Smooth muscle cell (in vitro differentiated cells): Measurements from ENCODE around the gene TNS1. TPM values are rescaled to one million over a fixed set of nuclear protein-coding genes. Genes with fewer than 3 reads are reported as not detected.

ENCODE experiments used
- DNase-seq: peaks from one replicate; lab custom pipeline; 2025; ENCODE audit not compliant: unreplicated experiment; lab: John Stamatoyannopoulos, UW
- H2AFZ ChIP-seq: fragments of 200-600 bp; sonication (generic); 2 replicates; pipeline ENCODE4 v1.6.0; 2016; ENCODE audit warnings: antibody characterized with exemption, low read depth, mild to moderate bottlenecking
- H3F3A ChIP-seq: fragments of 200-600 bp; sonication (generic); 2 replicates; pipeline ENCODE4 v1.6.0; 2017; ENCODE audit warnings: antibody characterized with exemption, low read depth
- H3K27ac ChIP-seq: fragments of 200-600 bp; sonication (generic); 2 replicates; pipeline ENCODE4 v1.5.1; 2016; ENCODE audit warnings: low read depth, mild to moderate bottlenecking
- H3K27me3 ChIP-seq: fragments of 200-600 bp; sonication (generic); 2 replicates; pipeline ENCODE4 v1.6.1; 2016; ENCODE audit warnings: low read depth, mild to moderate bottlenecking
- H3K36me3 ChIP-seq: fragments of 200-600 bp; sonication (generic); 2 replicates; pipeline ENCODE4 v1.5.1; 2016; ENCODE audit warnings: low read depth
- H3K4me1 ChIP-seq: fragments of 200-600 bp; sonication (generic); 2 replicates; pipeline ENCODE4 v1.5.1; 2016; ENCODE audit warnings: low read depth
- H3K4me2 ChIP-seq: fragments of 200-600 bp; sonication (generic); 2 replicates; pipeline ENCODE4 v1.6.0; 2016; ENCODE audit warnings: mild to moderate bottlenecking
- H3K4me3 ChIP-seq: fragments of 200-600 bp; sonication (generic); 2 replicates; pipeline ENCODE4 v1.5.1; 2016; ENCODE audit warnings: mild to moderate bottlenecking
- H3K79me2 ChIP-seq: fragments of 200-600 bp; sonication (generic); 2 replicates; pipeline ENCODE4 v1.6.0; 2016; ENCODE audit warnings: low read depth, mild to moderate bottlenecking
- H3K9ac ChIP-seq: fragments of 200-600 bp; sonication (generic); 2 replicates; pipeline ENCODE4 v1.6.0; 2016; ENCODE audit warnings: low read depth
- H3K9me3 ChIP-seq: fragments of 200-600 bp; sonication (generic); replicated peaks from 2 replicates; pipeline ENCODE4 v1.5.1; 2016; ENCODE audit warnings: low read depth
- H4K20me1 ChIP-seq: fragments of 200-600 bp; sonication (generic); 2 replicates; pipeline ENCODE4 v1.6.0; 2016; ENCODE audit warnings: low read depth
- WGBS: methylation state at CpG from one replicate; pipeline ENCODE4 v1.1.7; 2016; ENCODE audit warnings: low lambda C conversion rate; 5-methylcytosine and 5-hydroxymethylcytosine counted together
- polyA plus RNA-seq: library from polyadenylated mRNA; unstranded; fragments of >200 nt; fragmentation: Nextera tagmentation; extraction: Ambion mirVana; gene quantifications from 2 replicates; pipeline ENCODE4 v1.2.1, GENCODE V29; 2016
- total RNA-seq: library from RNA; depleted of rRNA; stranded (reverse); fragments of >200 nt; gene quantifications from 2 replicates; pipeline ENCODE4 v1.2.3, GENCODE V29; 2014
- TF ChIP-seq, protein P1 (sequence below): fragments of 200-600 bp; sonication (generic); IDR thresholded peaks from 2 replicates; pipeline ENCODE4 v1.5.1; 2017; ENCODE audit warnings: borderline replicate concordance, mild to moderate bottlenecking, antibody characterized with exemption; ENCODE audit not compliant: insufficient read depth, poor library complexity, severe bottlenecking

TNS1 gene
- total and polyA plus RNA-seq, 2 experiments from 2014 or later = 52.3 to 61.5 TPM

DNA sequence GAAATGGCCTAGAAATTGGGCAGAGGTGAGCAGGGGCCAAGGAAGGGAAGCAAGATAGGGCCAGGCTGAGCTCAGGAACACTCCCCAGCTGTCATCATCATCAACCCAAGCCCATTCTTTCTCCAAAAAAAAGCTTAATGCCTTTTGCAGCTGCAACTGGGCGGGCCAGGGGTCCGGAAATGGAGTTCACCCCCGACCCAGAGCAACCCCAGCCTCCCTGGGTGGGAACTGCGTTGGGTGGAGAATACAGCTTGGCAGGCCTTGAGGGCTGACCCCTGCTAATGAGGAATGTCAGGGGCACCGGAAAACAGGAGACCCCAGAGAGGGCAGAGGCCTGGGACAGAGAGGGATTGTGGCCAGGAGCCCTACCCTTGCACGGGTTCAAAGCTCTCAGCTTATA, 64.8 kb downstream of the TNS1 start:
- H3K9me3 ChIP-seq = no peaks in the 10 kb centered on the region
- peaks cover 20% of the 10 kb centered on the region for H3F3A ChIP-seq
- no peak overlapping the region for H3K4me3 ChIP-seq
- peak overlapping the region; percentile 96 for H3K27ac ChIP-seq
- 81% methylated on average over 6 of the region's 6 CpGs for WGBS
- no peak overlapping the region for H2AFZ ChIP-seq
- H3K4me2 ChIP-seq = peak overlapping the region; percentile 83
- H3K36me3 ChIP-seq = no peaks in the 10 kb centered on the region
- peaks cover 72% of the 10 kb centered on the region for H3K79me2 ChIP-seq
- H4K20me1 ChIP-seq = peaks cover 39% of the 10 kb centered on the region
- peak overlapping the region; percentile 29 for H3K9ac ChIP-seq
- TF ChIP-seq, protein P1, sequence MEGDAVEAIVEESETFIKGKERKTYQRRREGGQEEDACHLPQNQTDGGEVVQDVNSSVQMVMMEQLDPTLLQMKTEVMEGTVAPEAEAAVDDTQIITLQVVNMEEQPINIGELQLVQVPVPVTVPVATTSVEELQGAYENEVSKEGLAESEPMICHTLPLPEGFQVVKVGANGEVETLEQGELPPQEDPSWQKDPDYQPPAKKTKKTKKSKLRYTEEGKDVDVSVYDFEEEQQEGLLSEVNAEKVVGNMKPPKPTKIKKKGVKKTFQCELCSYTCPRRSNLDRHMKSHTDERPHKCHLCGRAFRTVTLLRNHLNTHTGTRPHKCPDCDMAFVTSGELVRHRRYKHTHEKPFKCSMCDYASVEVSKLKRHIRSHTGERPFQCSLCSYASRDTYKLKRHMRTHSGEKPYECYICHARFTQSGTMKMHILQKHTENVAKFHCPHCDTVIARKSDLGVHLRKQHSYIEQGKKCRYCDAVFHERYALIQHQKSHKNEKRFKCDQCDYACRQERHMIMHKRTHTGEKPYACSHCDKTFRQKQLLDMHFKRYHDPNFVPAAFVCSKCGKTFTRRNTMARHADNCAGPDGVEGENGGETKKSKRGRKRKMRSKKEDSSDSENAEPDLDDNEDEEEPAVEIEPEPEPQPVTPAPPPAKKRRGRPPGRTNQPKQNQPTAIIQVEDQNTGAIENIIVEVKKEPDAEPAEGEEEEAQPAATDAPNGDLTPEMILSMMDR = no peak
- no peak for DNase-seq
- H3K4me1 ChIP-seq = peaks cover 39% of the 10 kb centered on the region
- no peaks in the 10 kb centered on the region for H3K27me3 ChIP-seq

DNA sequence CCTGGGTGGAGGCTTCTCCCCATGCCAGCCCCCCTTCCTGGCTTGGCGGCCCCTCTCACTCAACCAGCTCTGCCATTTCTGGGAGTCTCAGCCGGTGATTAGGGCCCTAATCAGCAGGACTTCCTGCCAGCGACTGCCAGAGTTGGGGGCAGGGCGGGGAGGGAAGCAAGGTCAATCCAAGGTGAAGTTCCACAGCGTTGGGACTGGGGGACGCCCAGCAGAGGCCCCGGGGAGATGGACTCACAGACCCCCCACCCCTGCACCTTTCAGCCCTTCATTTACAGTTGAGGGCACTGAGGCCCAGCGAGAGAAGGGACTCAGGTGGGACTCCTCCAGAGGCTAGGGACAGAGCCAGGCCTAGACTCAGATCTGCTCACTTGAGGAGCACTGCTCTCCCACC, 65.3 kb downstream of the TNS1 start:
- Histone ChIP-seq H3K4me3 (no peak overlapping the region), H2AFZ (no peak overlapping the region), H3K79me2 (peaks cover 72% of the 10 kb centered on the region), H4K20me1 (peaks cover 33% of the 10 kb centered on the region), H3K4me2 (peak overlapping the region; percentile 83), H3K9me3 (no peaks in the 10 kb centered on the region), H3K27me3 (no peaks in the 10 kb centered on the region), H3K4me1 (peaks cover 41% of the 10 kb centered on the region), H3F3A (peaks cover 20% of the 10 kb centered on the region), H3K36me3 (no peaks in the 10 kb centered on the region), H3K9ac (peak overlapping the region; percentile 29), H3K27ac (peak overlapping the region; percentile 96)
- 31% methylated on average over 8 of the region's 8 CpGs for WGBS
- TF ChIP-seq, protein P1 = no peak
- DNase-seq = no peak

DNA sequence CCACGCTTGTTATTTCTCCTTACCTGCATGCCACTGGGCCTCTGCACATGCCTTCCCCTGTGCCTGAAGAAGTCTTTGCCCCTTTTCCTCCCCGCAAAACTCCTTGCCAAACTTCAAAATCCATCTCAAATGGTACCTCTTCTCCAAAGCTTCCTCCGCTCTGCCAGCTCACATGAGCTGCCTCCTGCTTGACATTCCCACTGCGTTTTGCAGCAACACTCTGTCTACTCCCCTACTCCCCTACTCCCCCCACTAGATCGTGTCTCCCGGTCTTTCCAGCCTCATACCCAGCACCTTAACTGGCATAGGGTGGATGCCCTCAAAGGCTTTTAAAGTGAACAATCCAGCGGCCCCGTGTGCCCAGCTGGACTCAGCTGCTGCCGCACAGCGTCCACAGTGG, 65.8 kb downstream of the TNS1 start:
- DNase-seq = no peak
- H3F3A ChIP-seq = peaks cover 20% of the 10 kb centered on the region
- TF ChIP-seq, protein P1 = no peak
- H3K4me1 ChIP-seq = peaks cover 41% of the 10 kb centered on the region
- H2AFZ ChIP-seq = no peak overlapping the region
- H3K4me2 ChIP-seq = peak overlapping the region; percentile 83
- no peak overlapping the region for H3K4me3 ChIP-seq
- 60% methylated on average over 10 of the region's 10 CpGs for WGBS
- peak overlapping the region; percentile 96 for H3K27ac ChIP-seq
- H3K9ac ChIP-seq = peak overlapping the region; percentile 29
- H3K79me2 ChIP-seq = peaks cover 72% of the 10 kb centered on the region
- H4K20me1 ChIP-seq = peaks cover 28% of the 10 kb centered on the region
- H3K9me3 ChIP-seq = no peaks in the 10 kb centered on the region
- no peaks in the 10 kb centered on the region for H3K36me3 ChIP-seq
- no peaks in the 10 kb centered on the region for H3K27me3 ChIP-seq
